ENCODE measurements around the gene RERE.

Gene RERE

DNA sequence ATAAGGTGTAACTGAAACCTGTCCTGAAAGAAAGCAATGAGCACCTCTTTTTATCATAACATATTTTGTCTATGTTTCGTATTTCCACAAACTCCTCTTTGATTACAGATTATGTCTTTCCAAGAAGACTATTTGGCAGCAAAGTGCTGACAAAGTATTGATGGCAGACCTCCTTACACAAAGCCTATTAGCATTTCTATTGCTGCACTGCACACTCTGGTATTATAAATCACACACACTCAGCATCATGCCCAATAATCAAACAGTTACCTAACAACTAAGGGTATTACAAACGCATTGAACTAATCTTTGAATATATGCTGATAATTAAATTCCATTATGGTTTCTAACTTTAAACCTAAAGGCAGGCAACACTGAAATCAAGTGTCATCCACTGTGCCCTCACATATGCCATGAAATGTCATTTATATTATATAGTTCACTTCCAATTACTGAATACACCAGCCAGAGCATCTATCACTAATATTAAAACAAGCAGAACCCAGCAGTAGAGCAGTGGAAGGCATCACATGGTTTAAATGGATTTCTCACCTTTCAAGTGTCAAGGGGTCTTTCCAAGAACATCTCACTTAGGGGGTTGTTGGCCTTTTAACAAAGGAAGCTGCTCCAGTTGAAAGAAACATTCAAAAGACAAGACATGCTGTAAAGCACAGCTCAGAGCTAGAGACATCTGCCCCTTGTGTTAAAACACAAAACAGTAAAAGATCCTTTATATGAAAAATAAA, 239.1 kb downstream of the RERE start:
- no peak for DNase-seq (ENCODE audit: low read depth in 2 of 2)

- DNase-seq (ENCODE audit: low read depth in 2 of 2), result no peak
Observed at GRCh38 chr1:8574985-8575384, 242.5 kb downstream of the RERE start.

GRCh38 chr1:8572106-8572505, 245.3 kb downstream of the RERE start:
- no peak for DNase-seq (ENCODE audit: low read depth in 2 of 2)

GRCh38 chr1:8571200-8571984, 246.0 kb downstream of the RERE start:
- no peak for DNase-seq (ENCODE audit: low read depth in 2 of 2)

DNA sequence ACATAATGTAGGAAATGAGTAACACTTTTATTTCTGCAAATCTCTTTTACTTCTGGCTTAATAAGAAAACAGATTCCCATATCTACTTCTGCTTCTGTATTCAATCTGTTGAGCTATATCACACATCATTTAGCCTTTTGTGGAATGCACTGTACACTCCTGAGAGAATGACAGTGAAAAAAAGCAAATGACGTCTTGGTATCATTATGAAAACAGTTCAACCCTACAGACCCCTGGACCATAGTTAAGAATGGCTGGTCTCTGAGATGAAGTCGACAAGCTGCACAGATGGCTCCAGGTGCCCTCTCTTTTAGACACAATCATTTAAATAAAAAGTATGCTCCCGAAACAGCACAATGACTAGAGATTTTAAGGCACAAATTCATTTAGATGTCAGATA, 247.0 kb downstream of the RERE start:
- DNase-seq (ENCODE audit: low read depth in 2 of 2), result no peak

GRCh38 chr1:8569242-8569641, 248.2 kb downstream of the RERE start:
- no peak for DNase-seq (ENCODE audit: low read depth in 2 of 2)

- no peak for DNase-seq (ENCODE audit: low read depth in 2 of 2)
Observed at GRCh38 chr1:8568837-8569236, 248.6 kb downstream of the RERE start.

DNA sequence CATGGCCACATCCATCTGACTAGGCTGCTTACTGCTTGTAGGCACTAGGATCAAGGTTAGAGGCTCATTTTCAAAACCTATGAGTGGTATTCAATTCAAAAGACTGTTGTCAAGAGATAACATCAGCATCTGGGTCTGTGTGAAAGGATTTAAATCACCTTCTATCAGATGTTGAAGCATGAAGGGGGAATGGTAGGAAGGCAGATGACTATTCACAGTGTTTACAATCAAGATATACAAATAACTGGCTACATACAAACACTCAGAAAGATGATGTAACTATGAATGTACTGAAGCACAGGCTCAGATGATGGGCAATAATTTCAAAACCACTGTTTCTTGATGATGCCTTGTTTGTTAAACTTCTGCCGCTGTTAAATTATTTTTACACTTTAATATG, 250.3 kb downstream of the RERE start:
- no peak for DNase-seq (ENCODE audit: low read depth in 2 of 2)

DNA sequence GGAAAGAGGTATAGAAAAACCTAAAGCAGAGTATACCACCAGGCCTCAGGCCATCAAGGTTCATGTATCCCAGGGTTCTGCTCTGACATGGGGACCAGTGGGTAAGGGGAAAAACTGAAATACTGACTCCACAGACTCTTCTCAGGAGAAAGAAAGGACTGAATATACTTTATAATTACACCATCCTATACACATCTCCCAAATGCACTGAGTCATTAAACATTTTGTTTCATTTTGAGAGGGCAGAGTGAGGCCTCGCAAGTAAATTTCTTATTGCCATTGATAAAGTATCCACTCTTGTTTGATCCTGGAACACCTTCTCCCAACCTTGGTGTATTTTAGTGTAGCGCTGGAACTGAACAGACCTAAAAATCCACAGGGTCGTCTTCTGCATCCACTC, 251.6 kb downstream of the RERE start:
- no peak for DNase-seq (ENCODE audit: low read depth in 2 of 2)

DNA sequence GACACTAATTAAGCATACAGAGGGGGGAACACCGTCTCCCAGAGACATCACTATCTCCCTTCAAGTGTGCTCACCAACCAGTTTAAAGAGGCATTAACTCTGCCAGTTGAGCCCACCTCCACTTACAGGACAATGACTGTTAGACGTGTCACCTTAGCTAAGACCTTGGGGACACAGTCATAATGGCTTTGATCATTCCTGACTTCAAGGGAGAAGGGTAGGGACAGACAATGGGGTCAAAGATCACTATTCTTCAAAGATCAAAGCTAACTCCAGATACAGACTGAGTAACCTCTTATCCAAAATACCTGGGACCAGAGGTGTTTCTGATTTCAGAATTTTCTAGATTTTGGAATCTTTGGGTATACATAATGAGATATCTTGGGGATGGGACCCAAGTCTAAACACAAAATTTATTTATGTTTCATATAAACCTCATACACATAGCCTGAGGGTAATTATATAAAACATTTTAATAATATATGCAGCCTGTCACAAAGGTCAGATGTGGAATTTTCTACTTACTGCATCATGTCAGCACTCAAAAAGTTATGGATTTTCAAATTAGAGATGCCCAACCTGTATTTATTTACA, 253.4 kb downstream of the RERE start:
- no peak for DNase-seq (ENCODE audit: low read depth in 2 of 2)

DNA sequence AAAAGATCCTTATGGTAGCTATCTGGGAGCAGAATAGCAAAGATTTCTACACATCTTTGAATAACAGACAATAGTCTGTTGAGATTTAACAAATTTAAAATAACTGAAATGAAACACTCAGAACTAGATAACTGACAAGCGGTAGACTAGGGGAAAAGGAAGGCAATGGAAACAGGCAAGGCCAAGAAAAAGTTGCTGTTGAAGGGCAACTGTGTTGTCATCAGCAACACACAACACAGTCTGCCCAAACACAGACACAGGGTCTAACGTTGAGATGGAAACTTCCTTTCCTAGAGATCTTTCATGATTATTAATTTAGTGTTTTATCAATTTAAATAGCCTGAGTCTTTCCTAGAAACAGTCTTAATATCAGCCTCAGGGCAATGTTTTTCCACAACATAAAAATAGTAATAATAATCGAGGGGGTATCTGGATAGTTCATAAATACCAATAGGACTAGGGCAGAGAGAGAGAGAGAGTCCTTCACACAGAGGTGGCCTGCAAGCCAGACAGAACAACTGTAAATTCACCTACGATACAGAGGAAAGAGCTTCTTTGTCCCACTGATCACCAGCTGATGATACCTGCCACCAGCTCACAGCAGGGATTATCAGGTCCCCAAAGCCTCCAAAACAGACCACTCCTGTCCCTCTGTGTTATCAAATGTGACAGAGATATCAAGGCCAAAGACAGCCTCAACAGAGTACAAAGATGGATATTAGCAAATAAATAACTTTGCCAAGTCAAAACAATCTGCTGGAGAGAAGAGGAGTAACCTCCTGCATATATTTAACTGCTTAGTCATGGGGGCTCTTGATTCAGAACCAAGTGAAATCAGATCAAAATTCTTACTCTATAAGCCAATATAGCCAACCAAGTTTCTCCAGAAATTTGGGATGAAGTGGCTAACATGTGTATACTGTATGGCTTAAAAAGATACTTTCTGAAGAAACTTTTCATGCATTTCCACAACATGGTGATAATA, 254.3 kb downstream of the RERE start:
- DNase-seq (ENCODE audit: low read depth in 2 of 2), result no peak

DNA sequence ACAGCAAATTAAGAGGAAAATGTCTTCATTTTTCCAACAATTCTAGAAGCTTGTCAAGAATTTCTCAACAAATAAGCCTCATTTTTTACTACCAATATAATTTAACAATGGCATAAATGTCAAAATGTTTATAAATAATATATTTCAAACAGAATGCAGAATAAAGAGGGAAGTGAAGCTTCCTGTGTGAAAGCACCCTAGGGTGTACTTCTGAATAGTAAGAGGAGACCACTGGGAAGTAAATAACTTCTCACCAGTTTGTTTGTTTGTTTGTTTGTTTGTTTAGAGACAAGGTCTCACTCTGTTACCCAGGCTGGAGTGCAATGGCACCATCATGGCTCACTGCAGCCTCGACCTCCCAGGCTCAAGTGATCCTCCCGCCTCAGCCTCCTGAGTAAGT, 255.2 kb downstream of the RERE start:
- DNase-seq (ENCODE audit: low read depth in 2 of 2), result no peak

DNA sequence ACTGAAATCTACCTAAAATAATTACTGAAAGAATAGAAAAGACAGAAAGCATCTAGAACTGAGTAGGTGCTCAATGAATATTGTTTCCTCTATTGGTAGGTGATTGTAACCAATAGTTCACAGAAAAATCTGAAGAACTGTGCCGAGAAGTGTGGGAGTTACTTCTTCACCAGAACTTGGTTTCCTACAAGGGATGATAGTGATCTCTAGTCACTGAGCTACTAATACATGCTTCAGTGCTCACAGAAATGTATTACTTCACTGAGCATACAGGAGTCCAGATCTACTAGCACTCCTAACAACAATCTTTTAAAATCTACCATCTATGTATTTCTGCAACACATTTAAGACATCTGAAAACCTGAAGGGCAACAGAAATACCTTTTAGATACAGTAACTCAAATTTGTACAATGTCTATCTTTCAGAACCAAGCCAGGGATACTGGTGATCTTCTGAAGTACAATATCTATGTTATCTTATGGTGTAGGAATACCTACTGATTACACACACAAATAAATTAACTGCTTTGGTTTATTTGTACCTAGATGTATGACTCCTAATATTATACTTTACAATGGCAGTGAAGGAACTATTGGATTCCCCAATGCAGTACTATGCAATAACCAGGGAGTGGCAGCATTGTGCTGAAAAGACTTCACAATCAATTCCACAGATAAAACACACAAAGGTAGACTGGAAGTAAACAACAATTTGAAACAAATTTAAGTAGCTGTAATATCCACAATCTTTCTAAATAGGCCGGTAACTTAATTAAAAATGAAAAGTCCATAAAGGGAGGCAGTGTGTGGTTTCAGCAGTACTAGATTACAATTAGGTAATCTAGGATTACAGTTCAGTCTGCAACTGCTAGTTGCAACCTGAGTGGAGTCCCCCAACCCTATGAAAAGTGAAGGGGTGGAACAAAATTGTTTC, 256.6 kb downstream of the RERE start:
- no peak for DNase-seq (ENCODE audit: low read depth in 2 of 2)

GRCh38 chr1:8560035-8560434, 257.4 kb downstream of the RERE start:
- no peak for DNase-seq (ENCODE audit: low read depth in 2 of 2)

- no peak for DNase-seq (ENCODE audit: low read depth in 2 of 2)
Observed at GRCh38 chr1:8555582-8555981, 261.9 kb downstream of the RERE start.

GRCh38 chr1:8554956-8555534, 262.4 kb downstream of the RERE start:
- DNase-seq (ENCODE audit: low read depth in 2 of 2), result no peak

DNA sequence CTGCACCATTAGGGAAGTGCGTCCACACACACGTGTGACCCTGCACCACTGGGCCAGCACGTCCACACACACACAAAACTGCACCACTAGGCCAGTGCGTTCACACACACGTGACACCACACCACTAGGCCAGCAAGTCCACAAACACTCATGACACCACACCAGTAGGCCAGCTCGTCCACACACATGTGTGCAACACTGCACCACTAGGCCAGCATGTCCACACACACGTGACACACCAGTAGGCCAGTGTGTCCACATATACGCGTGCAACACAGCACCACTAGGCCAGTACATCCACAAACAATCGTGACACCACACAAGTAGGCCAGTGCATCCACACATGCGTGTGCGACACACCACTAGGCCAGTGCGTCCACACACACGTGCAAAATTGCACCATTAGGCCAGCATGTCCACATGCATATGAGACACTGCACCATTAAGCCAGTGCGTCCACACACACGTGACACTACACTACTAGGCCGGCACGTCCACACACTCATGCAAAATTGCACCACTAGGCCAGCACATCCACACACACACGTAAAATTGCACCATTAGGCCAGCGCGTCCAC, 264.5 kb downstream of the RERE start:
- DNase-seq (ENCODE audit: low read depth in 2 of 2), result no peak

DNA sequence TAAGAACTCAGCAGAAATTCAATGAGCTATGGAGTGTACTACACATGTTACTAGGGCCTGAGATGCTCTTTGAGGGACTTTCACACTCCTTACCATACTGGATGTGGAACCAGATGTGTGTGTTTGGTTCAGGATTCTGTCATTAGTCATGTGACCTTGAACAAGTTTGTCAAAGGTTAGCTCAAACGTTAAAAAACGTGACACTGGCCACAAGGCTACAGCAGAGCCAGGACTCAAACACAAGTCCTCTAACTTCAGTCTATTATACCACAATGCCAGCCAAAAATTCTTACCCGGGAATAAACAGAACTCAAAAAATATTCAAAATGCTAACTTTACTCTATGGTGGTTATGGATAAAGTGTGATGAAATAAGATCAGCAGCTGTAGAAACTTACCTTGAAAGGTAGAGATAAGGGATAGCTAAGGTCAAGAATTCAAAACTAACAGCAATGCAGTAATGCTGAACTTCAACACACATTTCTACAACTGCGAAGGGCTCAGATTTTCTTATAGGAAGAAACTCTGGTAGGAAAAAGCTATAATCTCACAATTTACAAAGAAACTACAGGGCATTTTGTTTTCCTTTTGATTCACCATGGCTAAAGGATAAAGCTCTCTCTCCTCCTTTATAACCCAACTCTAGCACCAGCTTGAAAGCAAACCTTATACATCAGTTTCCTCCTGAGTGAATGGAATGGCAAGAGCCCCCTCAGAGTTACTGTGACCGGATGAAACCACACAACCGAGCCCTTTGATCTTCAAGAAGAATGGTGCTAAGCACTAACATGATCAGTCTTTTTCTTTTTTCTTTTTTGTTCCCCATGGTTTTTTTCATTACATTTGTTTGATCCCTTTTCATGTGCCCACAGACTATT, 265.6 kb downstream of the RERE start:
- DNase-seq (ENCODE audit: low read depth in 2 of 2), result no peak

DNA sequence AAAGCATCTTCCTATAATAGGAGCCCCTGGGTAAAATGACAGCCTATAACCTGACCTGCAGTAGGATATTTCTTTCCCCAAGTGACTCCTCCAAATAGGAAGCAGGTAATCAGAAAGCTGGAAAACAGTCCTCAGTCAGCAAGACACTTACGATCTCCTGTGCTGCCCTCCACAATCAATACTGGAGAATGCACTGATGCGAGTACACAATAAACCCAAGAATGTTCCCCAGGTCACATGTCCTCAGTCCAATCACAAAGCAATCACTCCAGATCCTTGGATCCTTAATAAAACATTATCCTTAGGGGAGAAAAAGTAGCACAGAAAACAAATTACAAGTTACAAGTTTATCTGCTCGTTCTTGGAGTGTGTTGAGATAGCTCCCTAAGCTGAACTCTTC, 266.4 kb downstream of the RERE start:
- DNase-seq (ENCODE audit: low read depth in 2 of 2), result no peak

Data from stimulated activated CD8-positive, alpha-beta memory T cell treated with anti-CD3 and anti-CD28 coated beads, Interleukin-15, amount 100 ng/mL, for 48 hours (primary cell).